ENCODE measurements around the gene STXBP3.

DNA sequence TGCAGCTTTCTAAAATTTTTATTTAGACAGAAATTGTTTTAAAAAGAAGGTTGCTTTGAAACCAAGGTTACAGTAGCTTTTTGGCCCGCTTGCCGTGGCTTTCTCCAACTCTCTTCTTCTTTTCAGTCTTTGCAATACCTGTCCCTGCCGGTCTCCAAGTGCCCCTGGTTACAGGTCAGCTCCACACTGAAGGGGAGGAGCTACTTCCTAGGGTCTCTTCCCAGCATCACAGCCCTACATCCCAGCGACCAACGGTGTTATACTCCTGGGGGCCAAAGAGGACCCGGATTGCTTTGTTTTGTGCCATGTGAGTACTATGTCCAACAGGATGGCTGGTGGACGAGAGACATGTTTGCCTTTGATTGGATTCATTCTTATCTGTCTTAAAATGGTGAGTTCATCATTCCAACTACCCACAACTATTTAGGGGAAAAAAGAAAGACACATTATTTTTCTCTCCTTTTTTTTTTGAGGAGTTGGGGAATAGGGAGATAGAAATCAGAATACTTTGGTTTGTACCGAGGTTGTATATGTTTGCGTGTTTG, 33.8 kb upstream of the STXBP3 start, which contains the start of gene FNDC7:
- TF ChIP-seq, protein P1, sequence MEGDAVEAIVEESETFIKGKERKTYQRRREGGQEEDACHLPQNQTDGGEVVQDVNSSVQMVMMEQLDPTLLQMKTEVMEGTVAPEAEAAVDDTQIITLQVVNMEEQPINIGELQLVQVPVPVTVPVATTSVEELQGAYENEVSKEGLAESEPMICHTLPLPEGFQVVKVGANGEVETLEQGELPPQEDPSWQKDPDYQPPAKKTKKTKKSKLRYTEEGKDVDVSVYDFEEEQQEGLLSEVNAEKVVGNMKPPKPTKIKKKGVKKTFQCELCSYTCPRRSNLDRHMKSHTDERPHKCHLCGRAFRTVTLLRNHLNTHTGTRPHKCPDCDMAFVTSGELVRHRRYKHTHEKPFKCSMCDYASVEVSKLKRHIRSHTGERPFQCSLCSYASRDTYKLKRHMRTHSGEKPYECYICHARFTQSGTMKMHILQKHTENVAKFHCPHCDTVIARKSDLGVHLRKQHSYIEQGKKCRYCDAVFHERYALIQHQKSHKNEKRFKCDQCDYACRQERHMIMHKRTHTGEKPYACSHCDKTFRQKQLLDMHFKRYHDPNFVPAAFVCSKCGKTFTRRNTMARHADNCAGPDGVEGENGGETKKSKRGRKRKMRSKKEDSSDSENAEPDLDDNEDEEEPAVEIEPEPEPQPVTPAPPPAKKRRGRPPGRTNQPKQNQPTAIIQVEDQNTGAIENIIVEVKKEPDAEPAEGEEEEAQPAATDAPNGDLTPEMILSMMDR (IDR thresholded peaks at IDR 0.05; ENCODE audit: low read depth, low read length) = no peak
- no peak for TF ChIP-seq EZH2phosphoT487 (IDR thresholded peaks at IDR 0.05; ENCODE audit: low read depth)

Measured in OCI-LY3 (cell line).